NCI-H524 treated with DMSO at 0.1 percent for 48 hours (cell line): ENCODE data around the gene ERBB3.
A peak's percentile ranks its signal among the peaks of the same experiment; 100 is the strongest.
"Not testable (repeated sequence)": the region's sequence is repeated elsewhere in the genome, so short reads cannot be mapped to it uniquely, and the experiment has no call there.

ENCODE experiments used
- DNase-seq: peaks from one replicate; lab custom pipeline; 2025; lab: John Stamatoyannopoulos, UW

ERBB3 gene

DNA sequence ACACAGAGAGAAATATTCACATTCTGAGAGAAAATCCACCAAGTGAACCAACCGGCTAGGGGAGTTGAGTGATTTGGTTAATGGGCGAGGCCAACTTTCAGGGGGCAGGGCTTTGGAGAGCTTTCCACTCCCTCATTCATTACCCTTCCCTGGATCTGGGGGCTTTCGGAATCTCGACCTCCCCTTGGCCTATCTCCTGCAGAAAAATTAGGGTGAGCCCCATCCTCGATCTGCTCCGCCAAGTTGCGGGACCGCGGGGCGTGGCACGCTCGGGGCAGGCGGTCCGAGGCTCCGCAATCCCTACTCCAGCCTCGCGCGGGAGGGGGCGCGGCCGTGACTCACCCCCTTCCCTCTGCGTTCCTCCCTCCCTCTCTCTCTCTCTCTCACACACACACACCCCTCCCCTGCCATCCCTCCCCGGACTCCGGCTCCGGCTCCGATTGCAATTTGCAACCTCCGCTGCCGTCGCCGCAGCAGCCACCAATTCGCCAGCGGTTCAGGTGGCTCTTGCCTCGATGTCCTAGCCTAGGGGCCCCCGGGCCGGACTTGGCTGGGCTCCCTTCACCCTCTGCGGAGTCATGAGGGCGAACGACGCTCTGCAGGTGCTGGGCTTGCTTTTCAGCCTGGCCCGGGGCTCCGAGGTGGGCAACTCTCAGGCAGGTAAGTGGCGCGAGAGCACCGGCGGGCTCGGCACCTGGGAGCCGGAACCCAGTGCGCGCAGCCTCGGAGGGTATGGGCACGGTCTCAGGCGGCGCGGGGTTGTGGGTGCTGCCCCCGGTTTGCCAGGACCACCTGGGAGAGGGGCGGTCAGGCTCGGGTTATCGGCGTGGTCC is at the start of gene ERBB3:
ERBB3 (plus strand) TSS at position 443 of the 833 bp plus-strand sequence; CDS start at position 579, 136 bp downstream.
- DNase-seq, result no peak

DNA sequence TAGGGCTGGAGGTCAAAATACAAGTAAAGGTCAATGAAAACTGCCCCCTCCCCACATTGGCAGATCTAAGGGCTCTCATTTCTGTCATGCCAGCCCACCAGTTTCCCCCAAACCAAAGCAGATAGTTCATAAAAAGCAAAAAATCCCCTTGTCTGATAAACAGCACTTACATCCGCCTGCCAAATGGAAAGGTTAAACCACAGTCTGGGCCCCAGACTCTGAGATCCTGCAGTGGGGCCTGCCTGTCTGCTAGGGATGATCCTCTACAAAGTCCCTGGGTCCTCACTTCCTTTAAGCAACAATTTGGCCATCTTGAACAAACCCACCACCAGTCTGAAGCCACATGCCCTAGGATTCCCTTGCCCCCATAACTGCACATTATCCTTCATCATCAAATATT is 48.0 kb upstream of the ERBB3 start:
- DNase-seq, result no peak

DNA sequence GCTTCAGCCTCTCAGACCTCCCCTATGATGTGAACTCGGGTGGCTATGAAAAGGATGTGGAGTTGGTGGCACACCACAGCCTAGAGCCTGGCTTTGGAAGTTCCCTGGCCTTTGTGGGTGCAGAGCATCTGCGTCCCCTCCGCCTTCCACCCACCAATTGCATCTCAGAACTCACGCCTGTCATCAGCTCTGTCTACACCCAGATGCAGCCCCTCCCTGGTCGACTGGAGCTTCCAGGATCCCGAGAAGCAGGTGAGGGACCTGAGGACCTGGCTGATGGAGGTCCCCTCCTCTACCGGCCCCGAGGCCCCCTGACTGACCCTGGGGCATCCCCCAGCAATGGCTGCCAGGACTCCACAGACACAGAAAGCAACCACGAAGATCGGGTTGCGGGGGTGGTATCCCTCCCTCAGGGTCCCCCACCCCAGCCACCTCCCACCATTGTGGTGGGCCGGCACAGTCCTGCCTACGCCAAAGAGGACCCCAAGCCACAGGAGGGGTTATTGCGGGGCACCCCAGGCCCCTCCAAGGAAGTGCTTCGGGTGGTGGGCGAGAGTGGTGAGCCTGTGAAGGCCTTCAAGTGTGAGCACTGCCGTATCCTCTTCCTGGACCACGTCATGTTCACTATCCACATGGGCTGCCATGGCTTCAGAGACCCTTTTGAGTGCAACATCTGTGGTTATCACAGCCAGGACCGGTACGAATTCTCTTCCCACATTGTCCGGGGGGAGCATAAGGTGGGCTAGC is 45.2 kb upstream of the ERBB3 start:
- DNase-seq, result no peak

DNA sequence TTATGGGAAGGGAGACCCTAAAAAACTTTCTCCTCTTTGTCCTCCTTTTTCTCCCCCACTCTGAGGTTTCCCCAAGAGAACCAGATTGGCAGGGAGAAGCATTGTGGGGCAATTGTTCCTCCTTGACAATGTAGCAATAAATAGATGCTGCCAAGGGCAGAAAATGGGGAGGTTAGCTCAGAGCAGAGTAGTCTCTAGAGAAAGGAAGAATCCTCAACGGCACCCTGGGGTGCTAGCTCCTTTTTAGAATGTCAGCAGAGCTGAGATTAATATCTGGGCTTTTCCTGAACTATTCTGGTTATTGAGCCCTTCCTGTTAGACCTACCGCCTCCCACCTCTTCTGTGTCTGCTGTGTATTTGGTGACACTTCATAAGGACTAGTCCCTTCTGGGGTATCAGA is 42.8 kb upstream of the ERBB3 start:
- no peak for DNase-seq

DNA sequence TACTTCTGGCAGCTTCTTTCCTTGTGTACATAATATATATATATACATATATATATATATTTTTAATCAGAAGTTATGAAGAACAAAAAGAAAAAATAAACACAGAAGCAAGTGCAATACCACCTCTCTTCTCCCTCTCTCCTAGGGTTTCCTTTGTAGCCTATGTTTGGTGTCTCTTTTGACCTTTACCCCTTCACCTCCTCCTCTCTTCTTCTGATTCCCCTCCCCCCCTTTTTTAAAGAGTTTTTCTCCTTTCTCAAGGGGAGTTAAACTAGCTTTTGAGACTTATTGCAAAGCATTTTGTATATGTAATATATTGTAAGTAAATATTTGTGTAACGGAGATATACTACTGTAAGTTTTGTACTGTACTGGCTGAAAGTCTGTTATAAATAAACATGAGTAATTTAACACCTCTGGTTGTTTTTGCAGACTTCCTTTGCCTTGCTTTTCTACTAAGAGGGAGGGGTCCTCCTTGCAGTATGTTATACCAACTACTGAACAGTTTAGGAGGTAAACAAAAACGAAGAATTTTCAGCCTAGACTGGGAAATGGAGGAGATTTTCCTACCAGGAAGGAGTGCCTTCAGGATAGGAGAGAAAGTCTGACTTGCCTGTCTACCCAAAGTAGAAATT is 41.8 kb upstream of the ERBB3 start:
- DNase-seq, result no peak

DNA sequence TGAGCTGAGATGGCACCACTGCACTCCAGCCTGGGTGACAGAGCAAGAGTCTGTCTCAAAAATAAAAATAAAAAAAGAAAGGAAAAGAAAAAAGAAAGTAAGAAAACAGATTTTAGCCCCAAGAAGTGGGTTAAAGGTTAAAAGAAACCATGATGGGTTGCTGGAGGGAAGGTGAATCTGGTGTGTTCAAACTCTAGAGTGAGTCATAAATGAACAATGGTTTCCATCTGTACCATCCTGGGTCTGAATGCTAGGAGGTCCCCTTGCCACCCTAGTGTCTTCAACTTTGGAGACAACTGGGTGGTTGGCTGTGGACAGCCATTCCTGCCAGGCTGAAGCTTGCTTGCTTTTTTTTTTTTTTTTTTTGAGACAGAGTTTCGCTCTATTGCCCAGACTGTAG is 39.8 kb upstream of the ERBB3 start:
- DNase-seq, result no peak

DNA sequence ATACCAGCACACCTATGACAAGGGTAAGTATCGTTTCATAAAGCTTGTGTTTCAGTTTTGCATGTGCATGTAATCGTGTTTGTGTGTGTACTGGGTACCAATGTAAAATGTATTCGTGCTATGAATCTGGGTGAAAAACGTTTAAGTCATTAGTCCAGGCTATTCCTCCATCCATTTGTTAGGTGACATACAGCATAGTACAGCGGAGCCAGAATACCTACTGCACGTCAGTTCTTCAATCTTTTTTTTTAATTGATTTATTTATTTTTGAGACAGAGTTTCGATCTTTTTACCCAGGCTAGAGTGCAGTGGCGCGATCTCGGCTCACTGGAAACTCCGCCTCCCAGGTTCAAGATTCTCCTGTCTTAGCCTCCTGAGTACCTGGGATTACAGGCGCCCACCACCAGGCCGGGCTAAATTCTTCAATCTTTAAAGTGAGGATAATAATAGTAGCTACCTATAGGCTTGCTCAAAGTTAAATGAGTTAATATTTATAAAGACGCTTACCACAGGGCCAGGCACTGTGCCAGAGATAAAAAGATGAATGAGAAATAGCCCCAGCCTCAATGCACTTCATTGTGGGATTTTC is 38.9 kb upstream of the ERBB3 start:
- no peak for DNase-seq

DNA sequence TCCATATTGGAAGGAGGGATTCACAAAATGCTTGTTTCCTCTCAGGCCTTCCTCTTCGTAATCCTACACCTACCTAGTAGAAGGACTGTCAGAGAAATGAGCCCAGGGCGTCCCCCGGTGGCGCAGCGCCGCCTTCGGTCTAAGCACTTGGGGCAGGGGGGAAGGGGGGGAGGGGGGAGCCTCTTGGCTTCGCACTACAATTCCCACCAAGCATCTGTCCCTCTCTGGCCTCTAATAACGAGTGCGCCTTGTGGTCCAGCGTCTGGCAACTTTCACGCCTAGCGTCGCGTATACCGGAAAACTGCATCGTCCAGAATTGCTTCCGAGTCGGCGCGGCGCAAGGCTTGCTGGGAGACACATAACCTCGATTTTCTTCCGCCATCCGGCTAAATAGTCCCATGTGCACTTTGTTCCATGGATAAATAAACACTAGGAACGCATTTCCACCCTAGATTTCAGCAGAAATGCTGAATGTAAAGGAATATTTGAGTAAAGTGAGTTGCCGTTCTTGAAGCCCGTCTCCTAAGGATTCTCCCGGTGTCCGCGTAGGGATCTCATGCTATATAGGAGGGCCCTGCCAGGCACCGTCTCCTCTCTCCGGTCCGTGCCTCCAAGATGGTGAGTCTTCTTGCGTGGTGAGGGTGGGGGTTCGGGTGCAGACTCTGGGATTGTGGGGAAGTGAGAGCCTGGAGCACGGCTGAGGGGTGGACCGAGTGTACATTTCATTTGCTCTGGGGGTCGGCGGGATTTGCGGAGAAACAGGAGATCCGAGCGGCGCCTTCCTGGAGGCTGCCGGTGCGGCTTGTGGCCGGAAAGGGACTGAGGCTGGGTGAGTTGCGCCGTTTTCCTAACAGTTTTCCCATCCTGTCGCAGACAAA is 38.2 kb upstream of the ERBB3 start, which contains the start of gene RPS26:
RPS26 (plus strand) TSS at position 367 of the 878 bp plus-strand sequence; CDS start at position 616, 249 bp downstream.
- DNase-seq, result peak; percentile 99

DNA sequence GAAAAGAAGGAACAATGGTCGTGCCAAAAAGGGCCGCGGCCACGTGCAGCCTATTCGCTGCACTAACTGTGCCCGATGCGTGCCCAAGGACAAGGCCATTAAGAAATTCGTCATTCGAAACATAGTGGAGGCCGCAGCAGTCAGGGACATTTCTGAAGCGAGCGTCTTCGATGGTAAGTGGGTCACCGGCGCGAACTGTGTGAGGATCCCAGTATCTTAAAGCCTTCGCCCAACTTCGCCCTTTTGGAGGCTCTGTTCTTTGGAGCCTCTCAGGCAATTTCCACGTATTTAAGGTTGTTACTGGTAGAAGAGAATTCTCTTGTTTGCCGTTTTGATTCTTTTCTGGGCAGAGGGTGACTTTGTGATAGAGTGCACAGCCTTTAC is 37.5 kb upstream of the ERBB3 start:
- DNase-seq, result not testable (repeated sequence)

DNA sequence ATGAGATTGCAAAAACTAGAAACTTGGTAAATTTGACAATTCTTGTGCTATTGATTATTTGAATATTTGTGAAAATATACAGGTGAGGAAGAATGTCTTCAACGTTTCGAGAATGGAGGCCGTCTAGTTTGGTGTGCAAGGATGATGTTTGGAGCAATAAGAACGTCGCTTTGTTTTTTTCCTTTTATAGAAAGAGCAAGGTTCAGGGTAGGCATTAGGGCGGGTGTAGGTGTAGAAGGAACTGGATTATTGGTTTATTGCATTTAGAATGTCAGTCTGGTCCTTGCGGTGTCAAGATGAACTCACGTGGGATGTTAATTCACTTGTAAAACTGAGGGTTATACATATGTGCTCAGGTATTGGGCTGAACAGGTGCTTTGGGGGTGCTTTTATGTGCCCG is 37.1 kb upstream of the ERBB3 start:
- no peak for DNase-seq

DNA sequence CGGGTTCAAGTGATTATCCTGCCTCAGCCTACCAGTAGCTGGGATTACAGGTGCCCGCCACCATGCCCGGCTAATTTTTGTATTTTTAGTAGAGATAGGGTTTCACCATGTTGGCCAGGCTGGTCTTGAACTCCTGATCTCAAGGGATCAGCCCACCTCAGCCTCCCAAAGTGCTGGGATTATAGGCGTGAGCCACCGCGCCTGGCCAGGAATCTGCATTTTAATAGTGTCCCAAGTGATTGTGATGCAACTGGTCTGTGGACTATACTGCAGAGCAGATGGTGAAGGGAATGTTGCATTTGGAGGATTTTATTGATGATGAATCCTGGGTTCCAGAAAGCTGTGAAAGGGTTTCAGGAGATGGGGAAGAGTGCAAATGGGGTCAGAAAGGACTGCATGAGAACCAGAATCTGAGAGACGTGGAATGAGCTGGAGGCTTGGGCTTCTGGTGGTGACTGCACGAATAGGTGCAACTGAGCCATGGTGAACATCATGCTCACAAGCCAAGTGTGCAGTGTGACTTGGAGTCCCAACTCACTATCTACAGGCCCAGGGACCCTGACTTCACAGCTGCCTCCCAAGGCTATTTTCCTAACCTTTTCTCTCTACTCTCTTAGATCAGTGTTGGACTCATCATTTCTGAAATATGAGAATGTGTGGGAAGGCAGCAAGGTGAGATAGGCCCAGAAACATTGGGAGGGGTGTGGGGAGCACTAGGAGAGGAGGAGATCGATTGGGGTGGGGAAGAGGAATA is 33.8 kb upstream of the ERBB3 start:
- no peak for DNase-seq

DNA sequence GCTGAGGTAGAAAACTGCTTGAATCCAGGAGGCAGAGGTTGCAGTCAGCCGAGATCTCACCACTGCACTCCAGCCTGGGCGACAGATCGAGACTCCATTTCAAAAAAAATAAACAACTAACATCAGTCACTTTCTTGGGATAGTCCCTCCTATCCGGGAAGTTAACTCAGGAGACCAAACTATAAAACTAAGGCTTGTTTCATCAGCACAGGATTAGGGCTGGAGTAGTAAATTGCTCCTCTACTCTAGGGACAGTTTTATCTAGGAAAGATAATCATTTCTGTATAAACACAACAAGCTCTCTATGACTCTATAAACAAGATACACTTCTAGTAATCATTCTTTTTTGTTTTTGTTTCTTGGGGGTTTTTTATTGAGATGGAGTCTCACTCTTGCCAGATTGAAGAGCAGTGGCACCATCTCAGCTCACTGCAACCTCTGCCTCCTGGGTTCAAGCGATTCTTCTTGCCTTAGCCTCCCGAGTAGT is 26.5 kb upstream of the ERBB3 start:
- no peak for DNase-seq

DNA sequence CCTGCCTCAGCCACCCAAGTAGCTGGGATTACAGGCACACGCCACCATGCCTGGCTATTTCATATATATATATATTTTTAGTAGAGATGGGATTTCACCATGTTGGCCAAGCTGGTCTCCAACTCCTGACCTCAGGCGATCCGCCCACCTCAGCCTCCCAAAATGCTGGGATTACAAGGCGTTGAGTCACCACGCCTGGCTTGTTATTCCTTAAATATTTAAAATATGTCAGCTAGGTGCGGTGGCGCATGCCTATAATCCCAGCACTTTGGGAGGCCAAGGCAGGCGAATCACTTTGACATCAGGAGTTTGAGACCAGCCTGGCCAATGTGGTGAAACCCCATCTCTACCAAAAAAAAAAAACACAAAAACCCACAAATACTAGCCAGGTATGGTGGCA is 20.0 kb upstream of the ERBB3 start:
- DNase-seq, result not testable (repeated sequence)

DNA sequence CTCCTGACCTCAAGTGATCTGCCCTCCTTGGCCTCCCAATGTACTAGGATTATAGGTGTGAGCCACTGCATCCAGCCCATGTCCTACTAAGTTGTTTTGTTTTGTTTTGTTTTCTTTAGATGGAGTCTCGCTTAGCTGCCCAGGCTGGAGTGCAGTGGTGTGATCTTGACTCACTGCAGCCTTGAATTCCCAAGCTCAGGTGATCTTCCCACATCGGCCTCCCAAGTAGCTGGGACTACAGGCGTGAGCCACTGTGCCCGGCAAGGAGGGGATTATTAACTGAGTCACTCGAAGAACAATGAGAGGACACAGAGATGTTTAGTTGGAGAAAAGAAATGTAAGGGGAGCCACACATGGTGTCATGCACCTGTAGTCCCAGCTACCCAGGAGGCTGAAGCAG is 18.0 kb upstream of the ERBB3 start:
- no peak for DNase-seq

DNA sequence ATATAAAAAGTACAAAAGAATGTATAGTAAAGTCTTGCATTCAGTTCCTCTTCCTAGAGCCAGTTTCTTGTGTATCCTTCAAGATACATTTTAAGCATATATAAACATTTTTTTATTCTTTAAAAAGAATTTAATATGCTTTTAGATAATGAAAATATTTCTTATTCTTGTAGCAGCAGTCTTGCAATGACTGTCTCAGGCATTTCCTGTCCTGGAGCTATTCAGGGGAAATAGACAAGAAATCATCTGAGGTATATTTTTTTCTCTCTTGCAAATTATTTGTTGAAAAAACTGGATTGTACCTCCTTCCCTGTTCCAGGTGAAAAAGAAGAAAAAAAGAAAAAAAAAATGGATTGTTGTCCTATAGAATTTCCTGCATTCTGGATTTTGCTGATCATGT is 17.0 kb upstream of the ERBB3 start:
- DNase-seq, result no peak

DNA sequence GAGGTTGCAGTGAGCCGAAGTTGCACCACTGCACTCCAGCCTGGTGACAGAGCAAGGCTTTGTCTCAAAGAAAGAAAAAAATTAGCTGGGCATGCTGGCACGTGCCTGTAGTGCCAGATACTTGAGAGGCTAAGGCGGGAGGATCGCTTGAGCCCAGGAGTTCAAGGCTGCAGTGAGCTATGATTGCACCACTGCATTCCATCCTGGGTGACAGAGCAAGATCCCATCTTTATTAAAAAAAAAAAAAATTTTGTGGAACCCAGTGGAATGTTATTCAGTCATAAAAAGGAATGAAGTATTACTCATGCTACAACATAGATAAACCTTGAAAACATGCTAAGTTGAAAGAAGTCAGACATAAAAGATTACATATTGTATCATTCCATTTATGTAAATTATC is 8.3 kb upstream of the ERBB3 start:
- DNase-seq, result no peak

DNA sequence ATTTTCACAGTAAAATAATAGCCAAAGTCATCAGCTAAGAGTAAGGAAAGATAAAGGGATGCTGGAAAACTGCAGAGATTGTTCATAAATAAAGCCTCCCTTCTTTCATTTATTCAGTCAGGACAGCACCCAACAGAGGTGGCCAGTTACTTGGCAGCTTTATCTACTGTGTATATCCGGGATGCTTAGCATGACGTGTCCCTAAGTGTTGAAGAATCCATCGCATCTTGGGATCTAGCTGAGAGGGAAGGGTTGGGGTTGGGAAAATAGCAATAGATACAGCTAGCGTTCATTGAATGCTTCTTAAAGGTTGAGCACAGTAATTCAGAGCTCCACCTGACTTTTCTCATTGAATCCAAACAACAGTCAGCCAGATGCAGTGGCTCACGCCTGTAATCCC is 5.6 kb upstream of the ERBB3 start:
- DNase-seq, result no peak

DNA sequence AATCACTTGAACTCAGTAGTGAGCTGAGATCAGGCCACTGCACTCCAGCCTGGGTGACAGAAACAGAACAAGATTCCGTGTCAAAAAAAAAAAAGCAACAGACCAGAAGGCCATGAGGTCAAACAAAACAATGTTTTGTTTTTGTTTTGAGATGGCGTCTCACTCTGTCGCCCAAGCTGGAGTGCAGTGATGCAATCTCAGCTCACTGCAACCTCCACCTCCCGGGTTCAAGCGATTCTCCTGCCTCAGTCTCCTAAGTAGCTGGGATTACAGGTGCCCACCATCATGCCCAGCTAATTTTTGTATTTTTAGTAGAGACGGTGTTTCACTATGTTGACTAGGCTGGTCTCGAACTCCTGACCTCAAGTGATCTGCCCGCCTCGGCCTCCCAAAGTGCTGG is 2.0 kb upstream of the ERBB3 start:
- not testable (repeated sequence) for DNase-seq

DNA sequence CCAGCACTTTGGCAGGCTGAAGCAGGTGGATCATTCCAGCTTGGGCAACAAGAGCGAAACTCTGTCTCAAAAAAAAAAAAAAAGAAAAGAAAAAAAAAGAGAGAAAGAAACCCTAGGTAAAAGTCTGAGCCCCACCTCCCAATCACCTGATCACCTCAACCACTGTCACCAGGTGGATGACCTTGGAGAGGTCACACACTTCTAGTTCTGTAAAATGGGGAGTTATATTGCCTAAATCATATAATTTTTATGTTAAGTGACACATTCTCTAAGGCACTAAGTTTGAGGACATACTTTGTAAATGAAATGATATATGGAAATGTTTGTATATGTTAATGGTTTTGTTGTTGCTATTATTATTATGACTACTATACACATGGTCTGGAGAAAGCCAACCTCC is 1.5 kb upstream of the ERBB3 start:
- no peak for DNase-seq

DNA sequence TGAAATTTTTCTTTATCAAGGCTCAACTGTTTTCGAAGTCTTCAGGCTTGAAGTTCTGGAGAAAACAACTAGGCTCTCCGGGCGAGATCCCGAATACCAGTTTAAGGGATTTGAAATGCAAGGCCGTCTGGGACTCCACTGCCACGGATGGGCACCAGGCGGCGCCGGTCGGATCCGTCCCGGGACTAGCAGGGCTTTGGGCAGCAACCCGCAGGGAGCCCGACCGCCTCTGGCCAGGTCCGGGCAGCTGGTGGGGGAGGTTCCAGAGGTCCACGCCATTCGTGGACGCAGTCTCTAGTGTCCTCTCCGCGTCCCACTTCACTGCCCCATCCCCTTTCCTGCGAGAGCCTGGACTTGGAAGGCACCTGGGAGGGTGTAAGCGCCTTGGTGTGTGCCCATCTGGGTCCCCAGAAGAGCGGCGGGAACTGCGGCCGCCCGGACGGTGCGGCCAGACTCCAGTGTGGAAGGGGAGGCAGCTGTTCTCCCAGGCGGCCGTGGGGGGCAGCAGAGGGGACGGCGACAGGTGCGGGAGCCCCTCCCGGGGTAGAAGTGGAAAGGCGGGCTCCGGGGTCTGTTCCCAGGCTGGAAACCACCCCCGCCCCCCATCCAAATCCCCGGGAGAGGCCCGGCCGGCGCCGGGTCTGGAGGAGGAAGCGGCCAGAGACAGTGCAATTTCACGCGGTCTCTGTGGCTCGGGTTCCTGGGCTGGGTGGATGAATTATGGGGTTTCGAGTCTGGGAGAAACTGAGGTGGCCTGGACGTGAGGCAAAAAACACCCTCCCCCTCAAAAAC is 838 bp upstream of the ERBB3 start:
- DNase-seq, result peak; percentile 53
